Uterus (tissue), 2 donors: Measurements from ENCODE around the gene PLXND1.

Source experiments
- POLR2A ChIP-seq, 2 donors: fragments of 450-650 bp; IDR thresholded peaks; one replicate each; pipeline ENCODE4 v1.6.1; 2016; ENCODE audit warnings: antibody characterized with exemption in 2 of 2, mild to moderate bottlenecking in 1 of 2, moderate library complexity in 1 of 2
- TF ChIP-seq, protein P1 (sequence below), 4 experiments: fragments of 200-600 bp in 2 of 4; fragments of 450-650 bp in 2 of 4; sonication (generic) in 2 of 4; IDR thresholded peaks; one replicate each; pipeline ENCODE4 v1.5.1; 2016 to 2019; ENCODE audit warnings: antibody characterized with exemption in 4 of 4, mild to moderate bottlenecking in 2 of 4, moderate library complexity in 1 of 4

DNA sequence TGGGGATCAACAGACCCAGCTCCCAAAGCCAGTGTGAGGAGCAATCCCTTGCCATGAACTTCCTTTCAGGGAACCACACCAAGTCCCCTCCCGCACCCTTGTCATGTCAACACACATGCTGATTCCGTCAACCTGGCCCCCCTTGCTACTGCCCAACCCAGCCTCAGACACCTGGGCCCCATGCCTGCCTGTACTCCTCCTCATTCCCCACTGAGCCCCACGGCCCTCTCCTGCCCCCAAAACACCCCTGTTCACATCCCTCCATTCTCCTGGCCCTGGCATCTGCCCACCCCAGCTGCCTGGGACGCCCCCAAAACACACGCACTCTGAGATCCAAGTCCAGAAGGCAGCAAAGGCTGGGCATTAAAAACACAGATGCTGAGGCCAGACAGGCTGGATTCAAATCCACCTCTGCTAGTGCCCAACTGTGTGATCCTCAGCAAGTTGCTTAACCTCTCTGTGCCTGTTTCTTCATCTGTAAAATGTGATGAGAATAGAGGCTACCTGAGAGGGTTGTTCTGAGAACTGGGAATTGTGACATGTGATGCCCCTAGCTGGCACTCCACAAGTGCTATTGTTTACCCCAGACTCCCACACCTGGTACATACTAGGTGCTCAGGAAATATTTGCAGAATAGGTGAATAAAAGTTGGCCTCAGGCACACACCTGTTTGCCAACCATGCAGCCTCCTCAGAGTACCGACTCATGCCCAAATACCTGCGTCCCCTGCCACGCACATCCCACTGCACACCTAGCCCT is 2.3 kb downstream of the PLXND1 start:
- TF ChIP-seq, protein P1, sequence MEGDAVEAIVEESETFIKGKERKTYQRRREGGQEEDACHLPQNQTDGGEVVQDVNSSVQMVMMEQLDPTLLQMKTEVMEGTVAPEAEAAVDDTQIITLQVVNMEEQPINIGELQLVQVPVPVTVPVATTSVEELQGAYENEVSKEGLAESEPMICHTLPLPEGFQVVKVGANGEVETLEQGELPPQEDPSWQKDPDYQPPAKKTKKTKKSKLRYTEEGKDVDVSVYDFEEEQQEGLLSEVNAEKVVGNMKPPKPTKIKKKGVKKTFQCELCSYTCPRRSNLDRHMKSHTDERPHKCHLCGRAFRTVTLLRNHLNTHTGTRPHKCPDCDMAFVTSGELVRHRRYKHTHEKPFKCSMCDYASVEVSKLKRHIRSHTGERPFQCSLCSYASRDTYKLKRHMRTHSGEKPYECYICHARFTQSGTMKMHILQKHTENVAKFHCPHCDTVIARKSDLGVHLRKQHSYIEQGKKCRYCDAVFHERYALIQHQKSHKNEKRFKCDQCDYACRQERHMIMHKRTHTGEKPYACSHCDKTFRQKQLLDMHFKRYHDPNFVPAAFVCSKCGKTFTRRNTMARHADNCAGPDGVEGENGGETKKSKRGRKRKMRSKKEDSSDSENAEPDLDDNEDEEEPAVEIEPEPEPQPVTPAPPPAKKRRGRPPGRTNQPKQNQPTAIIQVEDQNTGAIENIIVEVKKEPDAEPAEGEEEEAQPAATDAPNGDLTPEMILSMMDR (IDR thresholded peaks at IDR 0.05): no peak
- no peak for TF ChIP-seq POLR2A (IDR thresholded peaks at IDR 0.05)
